Measurements from ENCODE around the gene DNAJC18.

GRCh38 chr5:139395844-139396640 is 43.3 kb downstream of the DNAJC18 start:
- no peak for TF ChIP-seq ZNF114 (tag by site-specific recombination; IDR thresholded peaks at IDR 0.05)
- TF ChIP-seq ZBTB21 (tag by site-specific recombination; IDR thresholded peaks at IDR 0.05), result no peak

Data from HEK293 (cell line).